NB4 (cell line): ENCODE results near the gene CLSTN3.
"Not testable (repeated sequence)": the region's sequence is repeated elsewhere in the genome, so short reads cannot be mapped to it uniquely, and the experiment has no call there.

Source experiments
- DNase-seq: peaks from one replicate; pipeline ENCODE4 v3.0.0; 2010; ENCODE audit warnings: low read depth
- H3K4me3 ChIP-seq: one replicate; pipeline ENCODE4 v1.5.1; 2011; ENCODE audit warnings: mild to moderate bottlenecking, low read depth, low read length, moderate library complexity
- MYC ChIP-seq: IDR thresholded peaks from 2 replicates; pipeline ENCODE4 v1.6.1; 2011; ENCODE audit warnings: low read depth, low read length
- POLR2A ChIP-seq: IDR thresholded peaks from 2 replicates; pipeline ENCODE4 v1.6.1; 2011; ENCODE audit warnings: mild to moderate bottlenecking; ENCODE audit not compliant: insufficient read length; ENCODE audit errors: extremely low read depth
- TF ChIP-seq, protein P1 (sequence below): IDR thresholded peaks from one replicate; pipeline ENCODE4 v1.5.1; 2012; ENCODE audit warnings: low read depth, low read length
- TF ChIP-seq, protein P2 (sequence below): IDR thresholded peaks from 2 replicates; pipeline ENCODE4 v1.6.1; 2011; ENCODE audit warnings: low read depth, low read length

Gene CLSTN3

DNA sequence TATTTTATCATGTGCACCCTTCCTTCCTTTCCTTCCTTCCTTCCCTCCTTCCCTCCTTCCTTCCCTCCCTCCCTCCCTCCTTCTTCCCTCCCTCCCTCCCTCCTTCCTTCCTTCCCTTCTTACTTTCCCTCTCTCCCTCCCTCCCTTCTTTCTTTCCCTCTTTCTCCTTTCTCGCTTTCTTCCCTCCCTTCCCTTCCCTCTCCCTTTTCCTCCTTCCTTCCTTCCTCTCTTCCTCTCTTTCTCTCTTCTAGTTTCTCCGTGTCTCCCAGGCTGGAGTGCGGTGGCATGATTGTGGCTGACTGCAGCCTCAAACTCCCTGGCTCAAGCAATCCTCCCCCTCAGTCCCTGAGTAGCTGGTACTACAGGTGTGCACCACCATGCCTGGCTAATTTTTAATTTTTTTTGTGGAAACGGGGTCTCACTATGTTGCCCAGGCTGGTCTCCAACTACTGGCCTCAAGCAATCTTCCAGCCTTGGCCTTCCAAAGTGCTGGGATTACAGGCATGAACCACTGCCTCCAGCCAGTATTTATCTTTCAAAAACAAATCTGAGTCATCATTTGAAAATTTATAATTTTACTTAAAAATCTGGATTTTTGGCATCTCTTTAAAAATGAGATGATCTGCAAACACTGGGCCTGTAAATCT is 29.0 kb upstream of the CLSTN3 start:
- no peak for DNase-seq
- TF ChIP-seq, protein P1, sequence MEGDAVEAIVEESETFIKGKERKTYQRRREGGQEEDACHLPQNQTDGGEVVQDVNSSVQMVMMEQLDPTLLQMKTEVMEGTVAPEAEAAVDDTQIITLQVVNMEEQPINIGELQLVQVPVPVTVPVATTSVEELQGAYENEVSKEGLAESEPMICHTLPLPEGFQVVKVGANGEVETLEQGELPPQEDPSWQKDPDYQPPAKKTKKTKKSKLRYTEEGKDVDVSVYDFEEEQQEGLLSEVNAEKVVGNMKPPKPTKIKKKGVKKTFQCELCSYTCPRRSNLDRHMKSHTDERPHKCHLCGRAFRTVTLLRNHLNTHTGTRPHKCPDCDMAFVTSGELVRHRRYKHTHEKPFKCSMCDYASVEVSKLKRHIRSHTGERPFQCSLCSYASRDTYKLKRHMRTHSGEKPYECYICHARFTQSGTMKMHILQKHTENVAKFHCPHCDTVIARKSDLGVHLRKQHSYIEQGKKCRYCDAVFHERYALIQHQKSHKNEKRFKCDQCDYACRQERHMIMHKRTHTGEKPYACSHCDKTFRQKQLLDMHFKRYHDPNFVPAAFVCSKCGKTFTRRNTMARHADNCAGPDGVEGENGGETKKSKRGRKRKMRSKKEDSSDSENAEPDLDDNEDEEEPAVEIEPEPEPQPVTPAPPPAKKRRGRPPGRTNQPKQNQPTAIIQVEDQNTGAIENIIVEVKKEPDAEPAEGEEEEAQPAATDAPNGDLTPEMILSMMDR = no peak
- no peak for TF ChIP-seq MYC
- TF ChIP-seq, protein P2, sequence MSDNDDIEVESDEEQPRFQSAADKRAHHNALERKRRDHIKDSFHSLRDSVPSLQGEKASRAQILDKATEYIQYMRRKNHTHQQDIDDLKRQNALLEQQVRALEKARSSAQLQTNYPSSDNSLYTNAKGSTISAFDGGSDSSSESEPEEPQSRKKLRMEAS = no peak
- TF ChIP-seq POLR2A = no peak
- no peak overlapping the region for H3K4me3 ChIP-seq

DNA sequence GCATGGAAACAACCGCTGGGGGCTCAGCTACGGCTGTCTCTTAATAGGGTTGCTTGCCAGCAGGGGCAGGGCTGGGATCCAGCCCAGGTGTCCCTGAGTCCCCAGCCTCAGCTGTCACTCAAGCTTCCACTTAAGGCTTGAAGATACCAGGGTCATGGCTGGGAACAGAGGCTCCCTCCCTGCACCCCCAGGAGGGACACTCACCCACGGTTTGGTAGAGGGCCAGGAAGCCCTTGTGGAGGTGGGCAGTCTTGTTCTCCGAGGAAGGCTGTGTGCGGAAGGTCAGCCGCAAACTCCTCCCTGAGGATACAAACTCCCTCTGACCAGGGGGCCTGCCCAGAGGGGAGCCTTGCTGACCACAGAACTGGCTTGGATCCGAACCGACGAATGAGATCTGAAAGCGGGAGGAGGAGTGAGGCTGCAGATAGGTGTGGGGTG is 28.5 kb upstream of the CLSTN3 start:
- no peak for DNase-seq
- TF ChIP-seq, protein P1 = no peak
- TF ChIP-seq MYC = no peak
- TF ChIP-seq POLR2A = no peak
- TF ChIP-seq, protein P2 = no peak

DNA sequence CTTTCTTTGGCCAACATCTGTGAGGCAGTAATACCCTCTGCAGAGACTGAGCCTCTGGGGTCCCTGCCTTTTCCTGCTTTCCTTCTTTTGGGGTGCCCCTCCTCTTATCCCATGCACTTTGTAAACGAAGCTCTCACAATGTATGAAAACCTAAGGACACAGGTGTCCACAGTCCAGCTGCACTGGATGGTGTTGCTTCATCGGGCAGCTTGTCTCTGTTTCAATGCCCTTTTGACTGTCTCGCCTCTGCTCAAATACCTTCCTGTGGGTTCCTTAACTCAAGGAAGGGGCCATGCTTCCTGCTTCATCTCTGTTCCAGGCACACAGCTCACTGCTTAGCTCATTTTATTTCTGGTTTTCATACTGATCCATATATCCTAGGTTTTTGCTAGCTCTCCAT is 27.6 kb upstream of the CLSTN3 start:
- no peak for TF ChIP-seq POLR2A
- TF ChIP-seq, protein P1 = no peak
- no peak for TF ChIP-seq MYC
- TF ChIP-seq, protein P2 = no peak

More for the DNA sequence above, 28.5 kb upstream of the CLSTN3 start:
- H3K4me3 ChIP-seq = no peak overlapping the region

DNA sequence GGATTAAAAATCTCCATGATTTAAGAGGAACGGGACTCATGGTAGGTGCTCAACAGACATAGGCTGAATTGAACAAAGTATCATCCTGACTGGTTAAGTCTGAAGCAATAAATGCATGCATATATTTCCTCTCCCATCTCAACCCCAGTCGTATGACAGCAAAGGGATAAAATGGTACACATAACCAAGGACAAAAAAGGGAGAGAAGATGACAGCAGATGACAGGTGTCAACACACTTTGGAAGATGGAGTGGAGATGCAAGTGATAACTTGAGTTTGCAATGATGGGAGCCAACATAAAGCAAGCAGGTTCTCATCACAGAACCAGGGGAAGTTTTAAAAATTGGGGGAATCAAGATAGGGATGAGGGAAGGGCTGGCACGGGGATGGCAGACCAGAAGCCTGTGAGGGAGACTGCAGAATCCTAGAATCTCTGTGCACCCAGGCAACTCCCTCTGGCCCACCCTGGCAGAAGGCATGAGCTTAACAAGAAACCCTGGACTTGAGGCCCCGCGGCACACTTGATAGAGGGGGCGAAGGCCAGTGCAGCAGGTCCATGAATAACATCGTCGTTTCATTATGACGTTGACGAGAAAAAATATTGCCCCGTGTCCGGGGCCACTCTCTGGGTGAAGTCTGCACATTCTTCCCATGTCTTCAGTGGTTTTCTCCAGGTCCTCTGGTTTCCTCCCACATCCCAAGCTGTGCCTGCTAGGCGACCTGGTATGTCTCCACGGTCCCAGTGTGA is 26.2 kb upstream of the CLSTN3 start:
- no peak overlapping the region for H3K4me3 ChIP-seq
- TF ChIP-seq, protein P1 = no peak
- TF ChIP-seq, protein P2 = no peak
- TF ChIP-seq MYC = no peak
- no peak for TF ChIP-seq POLR2A
- DNase-seq = no peak

More for the DNA sequence above, 27.6 kb upstream of the CLSTN3 start:
- no peak overlapping the region for H3K4me3 ChIP-seq
- no peak for DNase-seq

DNA sequence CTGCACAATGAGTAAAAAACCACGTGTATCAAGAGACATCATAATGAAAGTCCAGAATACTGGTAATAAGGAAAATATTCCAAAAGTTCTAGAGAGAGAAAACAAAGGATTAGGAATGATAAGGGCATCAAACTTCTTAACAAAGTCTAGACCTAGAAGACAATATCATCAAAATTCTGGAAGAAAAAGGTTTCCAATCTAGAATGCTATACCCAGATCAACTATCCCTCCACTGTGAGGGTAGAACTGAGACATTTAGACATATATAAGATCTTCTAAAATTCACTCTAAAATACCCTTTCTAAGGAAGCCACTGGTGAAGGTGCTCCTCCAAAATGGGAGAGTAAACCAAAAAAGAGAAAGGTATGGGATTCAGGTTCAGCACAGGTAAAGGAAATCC is 24.1 kb upstream of the CLSTN3 start:
- no peak overlapping the region for H3K4me3 ChIP-seq
- DNase-seq = no peak
- TF ChIP-seq, protein P2 = no peak
- TF ChIP-seq, protein P1 = no peak
- no peak for TF ChIP-seq MYC
- TF ChIP-seq POLR2A = no peak

DNA sequence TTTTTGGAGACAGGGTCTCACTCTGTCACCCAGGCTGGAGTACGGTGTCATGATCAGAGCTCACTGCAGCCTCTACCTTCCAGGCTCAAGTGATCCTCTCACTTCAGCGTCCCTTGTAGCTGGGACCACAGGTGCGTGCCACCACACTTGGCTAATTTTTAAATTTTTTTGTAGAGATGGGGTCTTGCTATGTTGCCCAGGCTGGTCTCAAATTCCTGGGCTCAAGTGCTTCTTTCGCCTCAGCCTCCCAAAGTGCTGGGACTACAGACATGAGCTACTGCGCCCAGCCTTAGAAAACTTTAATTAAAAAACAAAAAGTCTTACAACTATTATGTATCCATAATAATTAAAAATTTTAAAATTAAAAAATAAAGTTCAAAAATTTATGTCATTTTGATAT is 23.0 kb upstream of the CLSTN3 start:
- DNase-seq, H3K4me3 ChIP-seq: not testable (repeated sequence)
